Measurements from ENCODE around the gene EFCAB14. TPM values are rescaled to one million over a fixed set of nuclear protein-coding genes. Genes with fewer than 3 reads are reported as not detected.

The EFCAB14 gene
- total and polyA plus RNA-seq, 2 of the 8 experiments (the other 6 are each of a cell fraction or from before 2014, with no cell fraction given) = 19.4 to 40.4 TPM

- Histone ChIP-seq H2BK15ac (ENCODE audit: low read length) (no peak overlapping the region), H3K79me2 (ENCODE audit: control insufficient read depth in 1 of 2, insufficient read depth in 2 of 2, low read length in 2 of 2) (no peaks in the 10 kb centered on the region), H3K23me2 (ENCODE audit: low read depth, low read length) (no peaks in the 10 kb centered on the region), H2AFZ (ENCODE audit: low read length) (no peak overlapping the region), H4K5ac (ENCODE audit: insufficient read length, low read depth, low read length) (no peak overlapping the region), H2BK120ac (replicated peaks; ENCODE audit: low read depth, low read length) (no peak overlapping the region), H3K9ac (replicated peaks in 1 of 4; ENCODE audit: extremely low read depth in 1 of 4, low read depth in 3 of 4, low read length in 3 of 4) (no peak overlapping the region), H3K9me3 (ENCODE audit: insufficient read depth in 2 of 2, low read depth in 1 of 2, low read length in 1 of 2) (no peaks in the 10 kb centered on the region), H2AK5ac (ENCODE audit: low read depth, low read length) (no peak overlapping the region), H4K20me1 (replicated peaks in 1 of 2; ENCODE audit: control insufficient read depth in 1 of 2, insufficient read depth in 2 of 2, low read length in 2 of 2) (no peaks in the 10 kb centered on the region), H3K4ac (replicated peaks; ENCODE audit: insufficient read length, low read depth, low read length) (no peak overlapping the region), H2BK20ac (ENCODE audit: low read length) (no peak overlapping the region), H3K79me1 (ENCODE audit: low read depth, low read length) (no peaks in the 10 kb centered on the region), H3K4me3 (ENCODE audit: extremely low read depth in 1 of 4, insufficient read depth in 2 of 4, low read depth in 3 of 4, low read length in 4 of 4) (no peak overlapping the region), H2BK12ac (ENCODE audit: low read depth, low read length) (no peak overlapping the region), H3K27me3 (replicated peaks in 1 of 4; ENCODE audit: control insufficient read depth in 3 of 4, extremely low read depth in 1 of 4, insufficient read depth in 3 of 4, low read length in 3 of 4) (no peaks in the 10 kb centered on the region), H3K36me3 (ENCODE audit: control insufficient read depth in 2 of 4, insufficient read depth in 4 of 4, low read length in 3 of 4) (peaks cover 0 to 44% (median 10%) of the 10 kb centered on the region in 4 experiments; a peak in 5 of 8 replicates), H3K56ac (replicated peaks; ENCODE audit: insufficient read length, low read depth, low read length) (no peak overlapping the region), H3K23ac (ENCODE audit: insufficient read length) (no peak overlapping the region), H4K8ac (ENCODE audit: extremely low read depth, insufficient read depth, low read length) (no peak overlapping the region), H3K27ac (ENCODE audit: low read depth, low read length) (no peak overlapping the region), H3K18ac (ENCODE audit: extremely low read depth, low read length) (no peak overlapping the region), H3K14ac (ENCODE audit: insufficient read length) (no peak overlapping the region), H3K4me2 (ENCODE audit: insufficient read depth in 1 of 2, low read depth in 2 of 2, low read length in 2 of 2) (no peak overlapping the region), H4K91ac (replicated peaks; ENCODE audit: insufficient read length, low read length) (no peak overlapping the region), H3K4me1 (replicated peaks in 1 of 4; ENCODE audit: control insufficient read depth in 3 of 4, insufficient read depth in 4 of 4, low read length in 3 of 4) (no peaks in the 10 kb centered on the region), H2BK5ac (ENCODE audit: low read depth, low read length) (no peak overlapping the region)
- TF ChIP-seq ASH2L (IDR thresholded peaks at IDR 0.05; ENCODE audit: low read length) (no peak), CHD1 (IDR thresholded peaks at IDR 0.05; ENCODE audit: low read depth, low read length) (no peak), FOSL1 (IDR thresholded peaks at IDR 0.05; ENCODE audit: insufficient read depth, low read depth, low read length) (no peak), TAF7 (optimal IDR thresholded peaks at IDR 0.05; ENCODE audit: borderline replicate concordance, low read depth, low read length) (no peak), RNF2 (IDR thresholded peaks at IDR 0.05; ENCODE audit: borderline replicate concordance, low read depth, low read length, missing control alignments, poor library complexity, severe bottlenecking) (no peak), ATF3 (IDR thresholded peaks at IDR 0.05; ENCODE audit: insufficient read depth, low read depth, low read length) (no peak), BRCA1 (IDR thresholded peaks at IDR 0.05; ENCODE audit: low read depth, low read length) (no peak), MAX (IDR thresholded peaks at IDR 0.05) (no peak), CREB1 (IDR thresholded peaks at IDR 0.05) (no peak), EP300 (IDR thresholded peaks at IDR 0.05; ENCODE audit: borderline replicate concordance in 1 of 2, low read depth in 2 of 2, low read length in 2 of 2) (no peak), JUN (IDR thresholded peaks at IDR 0.05; ENCODE audit: low read depth, low read length) (no peak), ZNF274 (IDR thresholded peaks at IDR 0.05; ENCODE audit: borderline replicate concordance, extremely low read depth, low read length) (no peak)
- no peak for FAIRE-seq
- DNase-seq (ENCODE audit: low read depth in 1 of 2, low spot score in 2 of 2) = no peak
- ChIA-PET CTCF (ENCODE audit: partially characterized antibody) (interaction anchor here (0.8 to 1.6 kb wide), 3 partner anchors 37 to 119 kb away, joined by 3 to 6 read pairs (median 4); no protein-coding TSS in a partner anchor), POLR2A (ENCODE audit: partially characterized antibody) (interaction anchor here (1.0 kb wide), 2 partner anchors 22 to 26 kb away, joined by 3 to 4 read pairs; no protein-coding TSS in a partner anchor)
- WGBS, 2 experiments (ENCODE audit: extremely low coverage in 1 of 2, insufficient coverage in 1 of 2, insufficient read length in 1 of 2, insufficient replicate concordance in 2 of 2, low coverage in 1 of 2, low lambda C conversion rate in 2 of 2, missing lambda C conversion rate in 1 of 2) = 91% methylated on average over 2 of the region's 2 CpGs; no CpG with 5 or more reads in 1 of the 2 experiments
Observed at GRCh38 chr1:46659307-46659870, 59.5 kb downstream of the EFCAB14 start.
